ENCODE results near the gene PTPRN2. TPM values are rescaled to one million over a fixed set of nuclear protein-coding genes. Genes with fewer than 3 reads are reported as not detected.

Gene PTPRN2
- total and polyA plus RNA-seq, 2 donors, result 1.7 to 1.9 TPM

DNA sequence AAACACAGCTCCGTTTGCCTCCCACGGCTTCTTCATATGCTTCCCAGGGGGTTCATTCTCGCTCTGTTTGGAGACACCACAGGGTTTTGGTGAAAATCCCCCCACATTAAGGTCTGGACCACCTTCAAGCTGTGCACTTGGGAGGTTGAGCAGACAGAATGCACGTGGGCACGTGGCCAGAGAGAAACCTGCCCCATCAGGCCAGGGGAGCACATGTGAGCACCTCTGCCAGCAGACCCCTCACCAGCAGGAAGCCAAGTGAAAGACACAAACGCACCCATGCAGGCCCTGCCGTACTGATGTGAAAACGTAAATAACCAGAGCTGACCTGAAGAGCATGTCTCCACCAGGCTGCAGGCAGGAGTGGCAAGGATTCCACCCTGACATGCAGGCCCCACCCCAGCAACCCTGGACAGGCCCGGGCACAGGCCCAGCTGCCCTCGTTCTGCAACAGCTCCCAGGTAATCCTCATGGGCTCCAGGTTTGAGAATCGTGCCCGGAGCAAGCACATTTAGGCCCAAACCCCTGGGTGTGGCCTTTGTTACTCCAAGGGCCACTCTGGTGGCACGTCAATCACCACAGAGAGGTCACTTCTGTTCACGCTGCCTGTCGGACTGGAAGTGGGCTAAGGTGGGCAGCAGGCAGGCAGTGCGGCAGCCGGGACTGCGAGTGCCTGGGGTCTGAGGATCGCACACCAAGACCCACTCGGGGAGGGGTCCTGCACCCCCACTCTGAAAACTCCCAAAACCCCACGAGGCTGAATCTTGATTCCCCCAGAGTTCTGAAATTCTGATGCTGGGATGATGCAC, 184.4 kb downstream of the PTPRN2 start:
- Histone ChIP-seq H3K9me3 (ENCODE audit: control insufficient read depth in 2 of 2, insufficient read depth in 1 of 2, low read length in 1 of 2) (no peaks in the 10 kb centered on the region), H3K4me1 (ENCODE audit: control insufficient read depth in 2 of 2, insufficient read depth in 2 of 2, low read length in 2 of 2) (no peaks in the 10 kb centered on the region), H3K36me3 (ENCODE audit: control insufficient read depth in 2 of 2, insufficient read depth in 2 of 2, low read length in 1 of 2) (no peaks in the 10 kb centered on the region), H3K4me3 (ENCODE audit: low read length in 2 of 2) (no peak overlapping the region), H3K27me3 (ENCODE audit: control insufficient read depth in 2 of 2, insufficient read depth in 1 of 2, low read length in 1 of 2) (no peaks in the 10 kb centered on the region), H3K27ac (ENCODE audit: low read depth in 1 of 2, low read length in 1 of 2) (no peak overlapping the region)
- 86% methylated on average over 21 of the region's 21 CpGs for WGBS
- DNase-seq (ENCODE audit: low read depth in 6 of 9, low spot score in 9 of 9), result no peak

GRCh38 chr7:158402471-158402870, 185.2 kb downstream of the PTPRN2 start:
- Histone ChIP-seq H3K9me3 (ENCODE audit: control insufficient read depth in 2 of 2, insufficient read depth in 1 of 2, low read length in 1 of 2) (no peaks in the 10 kb centered on the region), H3K4me1 (ENCODE audit: control insufficient read depth in 2 of 2, insufficient read depth in 2 of 2, low read length in 2 of 2) (no peaks in the 10 kb centered on the region), H3K4me3 (ENCODE audit: low read length in 2 of 2) (no peak overlapping the region), H3K27me3 (ENCODE audit: control insufficient read depth in 2 of 2, insufficient read depth in 1 of 2, low read length in 1 of 2) (no peaks in the 10 kb centered on the region), H3K27ac (ENCODE audit: low read depth in 1 of 2, low read length in 1 of 2) (no peak overlapping the region), H3K36me3 (ENCODE audit: control insufficient read depth in 2 of 2, insufficient read depth in 2 of 2, low read length in 1 of 2) (no peaks in the 10 kb centered on the region)
- WGBS, result 77% methylated on average over 11 of the region's 11 CpGs
- no peak for DNase-seq (ENCODE audit: low read depth in 6 of 9, low spot score in 9 of 9)

DNA sequence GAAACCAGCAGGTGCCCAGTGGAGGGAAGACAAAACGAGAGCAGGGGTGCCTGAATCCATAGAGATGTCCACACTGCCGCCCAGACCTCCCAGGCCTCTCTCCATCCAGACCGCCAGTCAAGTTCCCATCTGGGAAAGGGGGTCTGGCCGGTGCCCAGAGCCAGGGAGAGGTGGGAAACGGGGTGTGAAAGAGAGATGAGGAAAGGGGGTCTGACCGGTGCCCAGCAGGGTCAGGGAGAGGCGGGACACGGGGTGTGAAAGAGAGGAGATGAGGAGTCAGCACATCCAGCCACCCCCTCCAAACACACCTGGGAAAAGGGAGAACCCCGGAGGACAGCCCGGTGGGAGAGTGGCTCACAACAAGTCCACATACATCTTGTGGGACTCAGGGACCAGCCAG, 185.8 kb downstream of the PTPRN2 start:
- DNase-seq (ENCODE audit: low read depth in 6 of 9, low spot score in 9 of 9), result no peak
- Histone ChIP-seq H3K27ac (ENCODE audit: low read depth in 1 of 2, low read length in 1 of 2) (no peak overlapping the region), H3K27me3 (ENCODE audit: control insufficient read depth in 2 of 2, insufficient read depth in 1 of 2, low read length in 1 of 2) (no peaks in the 10 kb centered on the region), H3K9me3 (ENCODE audit: control insufficient read depth in 2 of 2, insufficient read depth in 1 of 2, low read length in 1 of 2) (no peaks in the 10 kb centered on the region), H3K4me1 (ENCODE audit: control insufficient read depth in 2 of 2, insufficient read depth in 2 of 2, low read length in 2 of 2) (no peaks in the 10 kb centered on the region), H3K4me3 (ENCODE audit: low read length in 2 of 2) (no peak overlapping the region), H3K36me3 (ENCODE audit: control insufficient read depth in 2 of 2, insufficient read depth in 2 of 2, low read length in 1 of 2) (no peaks in the 10 kb centered on the region)
- 92% methylated on average over 10 of the region's 10 CpGs for WGBS

DNA sequence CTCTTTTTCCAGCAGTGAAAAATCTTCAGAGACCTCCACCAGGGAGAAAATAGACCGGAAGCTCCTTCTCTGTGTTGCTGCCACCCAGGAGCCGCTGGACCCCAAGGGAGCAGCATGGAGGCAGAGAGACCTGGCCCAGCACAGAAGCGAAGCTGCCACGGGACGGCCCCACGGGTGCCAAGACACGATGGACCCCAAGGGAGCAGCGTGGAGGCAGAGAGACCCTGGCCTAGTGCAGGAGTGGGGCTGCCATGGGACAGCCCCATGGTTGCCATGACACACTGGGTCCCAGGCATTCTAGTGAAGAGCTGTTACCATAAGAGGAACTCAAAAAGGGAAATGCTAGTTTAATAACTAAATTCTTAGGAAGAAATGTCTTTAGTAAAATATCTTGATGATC, 186.3 kb downstream of the PTPRN2 start:
- no peaks in the 10 kb centered on the region for H3K9me3 ChIP-seq (ENCODE audit: control insufficient read depth in 2 of 2, insufficient read depth in 1 of 2, low read length in 1 of 2)
- H3K27me3 ChIP-seq (ENCODE audit: control insufficient read depth in 2 of 2, insufficient read depth in 1 of 2, low read length in 1 of 2), result no peaks in the 10 kb centered on the region
- H3K4me1 ChIP-seq (ENCODE audit: control insufficient read depth in 2 of 2, insufficient read depth in 2 of 2, low read length in 2 of 2), result no peaks in the 10 kb centered on the region
- WGBS, result 88% methylated on average over 8 of the region's 8 CpGs
- no peak for DNase-seq (ENCODE audit: low read depth in 6 of 9, low spot score in 9 of 9)
- H3K4me3 ChIP-seq (ENCODE audit: low read length in 2 of 2), result no peak overlapping the region
- H3K27ac ChIP-seq (ENCODE audit: low read depth in 1 of 2, low read length in 1 of 2), result no peak overlapping the region
- H3K36me3 ChIP-seq (ENCODE audit: control insufficient read depth in 2 of 2, insufficient read depth in 2 of 2, low read length in 1 of 2), result no peaks in the 10 kb centered on the region

DNA sequence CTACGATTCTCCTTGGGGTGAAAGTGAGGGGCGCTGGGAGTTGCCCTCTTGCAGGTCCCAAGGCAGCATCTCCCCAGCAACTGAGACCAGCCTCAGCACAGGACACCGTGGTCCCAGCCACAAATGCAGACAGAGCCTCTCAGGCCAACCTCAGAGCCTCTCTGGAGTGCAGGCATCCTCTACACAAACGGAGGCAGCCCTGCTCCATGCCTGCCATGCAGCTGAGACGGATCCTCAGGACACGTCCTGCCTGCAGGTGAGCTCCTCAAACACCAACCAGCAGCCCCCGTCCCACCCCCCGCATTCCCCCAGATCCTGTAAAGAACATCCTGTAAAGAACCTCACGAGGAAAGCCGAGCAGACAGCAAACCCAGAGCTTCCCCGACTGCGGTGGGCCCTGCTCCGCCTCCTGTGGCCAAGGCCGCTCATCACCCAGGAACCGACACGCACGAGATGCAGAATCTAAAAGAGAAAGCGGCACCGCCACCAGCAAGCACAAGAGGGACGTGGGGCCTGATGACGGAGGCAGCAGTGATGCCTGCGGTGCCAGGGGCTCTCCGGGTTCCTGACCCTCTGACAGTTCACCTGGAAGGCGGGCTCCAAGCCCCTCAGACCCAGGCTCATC, 186.9 kb downstream of the PTPRN2 start:
- WGBS, result 87% methylated on average over 24 of the region's 24 CpGs
- no peak for DNase-seq (ENCODE audit: low read depth in 6 of 9, low spot score in 9 of 9)

DNA sequence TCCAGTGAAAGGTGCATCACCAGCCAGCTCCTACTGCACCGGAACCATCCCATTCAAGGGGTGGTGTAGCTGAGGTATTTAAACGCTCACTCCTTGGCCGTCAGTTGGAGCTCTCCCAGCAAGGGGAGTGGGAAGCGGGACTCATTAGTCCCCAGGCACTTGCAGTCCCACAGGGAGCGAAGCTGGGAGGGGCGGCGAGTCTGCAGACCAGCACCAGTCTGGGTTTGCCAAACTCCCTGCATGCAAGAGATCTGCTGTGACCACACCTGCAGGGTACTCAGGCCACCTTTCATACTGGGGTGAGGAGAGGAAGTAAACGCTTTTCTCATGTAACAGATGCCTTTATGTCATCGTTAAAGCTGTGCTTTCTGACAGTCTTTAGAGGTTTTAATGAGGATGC, 187.9 kb downstream of the PTPRN2 start:
- H3K36me3 ChIP-seq (ENCODE audit: control insufficient read depth in 2 of 2, insufficient read depth in 2 of 2, low read length in 1 of 2), result no peaks in the 10 kb centered on the region
- no peaks in the 10 kb centered on the region for H3K27me3 ChIP-seq (ENCODE audit: control insufficient read depth in 2 of 2, insufficient read depth in 1 of 2, low read length in 1 of 2)
- no peak overlapping the region for H3K4me3 ChIP-seq (ENCODE audit: low read length in 2 of 2)
- H3K4me1 ChIP-seq (ENCODE audit: control insufficient read depth in 2 of 2, insufficient read depth in 2 of 2, low read length in 2 of 2), result no peaks in the 10 kb centered on the region
- DNase-seq (ENCODE audit: low read depth in 6 of 9, low spot score in 9 of 9), result no peak
- H3K9me3 ChIP-seq (ENCODE audit: control insufficient read depth in 2 of 2, insufficient read depth in 1 of 2, low read length in 1 of 2), result peaks cover 0 to 2% of the 10 kb centered on the region in 2 donors
- 83% methylated on average over 9 of the region's 9 CpGs for WGBS
- no peak overlapping the region for H3K27ac ChIP-seq (ENCODE audit: low read depth in 1 of 2, low read length in 1 of 2)

More for the DNA sequence above, 186.9 kb downstream of the PTPRN2 start:
- Histone ChIP-seq H3K4me1 (ENCODE audit: control insufficient read depth in 2 of 2, insufficient read depth in 2 of 2, low read length in 2 of 2) (no peaks in the 10 kb centered on the region), H3K36me3 (ENCODE audit: control insufficient read depth in 2 of 2, insufficient read depth in 2 of 2, low read length in 1 of 2) (no peaks in the 10 kb centered on the region), H3K9me3 (ENCODE audit: control insufficient read depth in 2 of 2, insufficient read depth in 1 of 2, low read length in 1 of 2) (no peaks in the 10 kb centered on the region), H3K4me3 (ENCODE audit: low read length in 2 of 2) (no peak overlapping the region), H3K27ac (ENCODE audit: low read depth in 1 of 2, low read length in 1 of 2) (no peak overlapping the region), H3K27me3 (ENCODE audit: control insufficient read depth in 2 of 2, insufficient read depth in 1 of 2, low read length in 1 of 2) (no peaks in the 10 kb centered on the region)

DNA sequence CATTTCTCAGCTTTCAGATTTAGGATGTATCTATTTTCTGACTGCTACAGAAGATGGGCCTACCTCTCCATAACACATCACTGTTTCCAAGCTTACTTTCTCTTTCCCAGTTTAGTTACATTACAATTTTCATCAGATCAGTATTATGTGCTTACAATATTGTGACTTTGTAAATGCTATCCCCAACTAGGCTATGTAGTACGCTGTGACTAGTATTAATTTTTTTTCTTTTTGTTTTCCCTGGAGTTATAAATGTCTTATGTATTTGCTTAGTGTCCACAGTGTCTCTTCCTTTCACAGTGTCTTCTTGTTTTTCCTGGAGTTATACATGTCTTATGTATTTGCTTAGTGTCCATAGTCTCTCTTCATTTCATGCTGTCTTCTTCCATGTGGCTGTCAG, 188.9 kb downstream of the PTPRN2 start:
- WGBS, result 97% methylated on average over 1 of the region's 1 CpG
- Histone ChIP-seq H3K4me3 (ENCODE audit: low read length in 2 of 2) (no peak overlapping the region), H3K36me3 (ENCODE audit: control insufficient read depth in 2 of 2, insufficient read depth in 2 of 2, low read length in 1 of 2) (no peaks in the 10 kb centered on the region)

GRCh38 chr7:158397885-158398284, 189.7 kb downstream of the PTPRN2 start:
- no peaks in the 10 kb centered on the region for H3K36me3 ChIP-seq (ENCODE audit: control insufficient read depth in 2 of 2, insufficient read depth in 2 of 2, low read length in 1 of 2)
- H3K4me3 ChIP-seq (ENCODE audit: low read length in 2 of 2), result no peak overlapping the region
- peaks cover 0 to 3% of the 10 kb centered on the region in 2 donors for H3K9me3 ChIP-seq (ENCODE audit: control insufficient read depth in 2 of 2, insufficient read depth in 1 of 2, low read length in 1 of 2)
- 92% methylated on average over 6 of the region's 6 CpGs for WGBS
- H3K27ac ChIP-seq (ENCODE audit: low read depth in 1 of 2, low read length in 1 of 2), result no peak overlapping the region
- no peaks in the 10 kb centered on the region for H3K27me3 ChIP-seq (ENCODE audit: control insufficient read depth in 2 of 2, insufficient read depth in 1 of 2, low read length in 1 of 2)
- no peaks in the 10 kb centered on the region for H3K4me1 ChIP-seq (ENCODE audit: control insufficient read depth in 2 of 2, insufficient read depth in 2 of 2, low read length in 2 of 2)
- no peak for DNase-seq (ENCODE audit: low read depth in 6 of 9, low spot score in 9 of 9)

More for the DNA sequence above, 188.9 kb downstream of the PTPRN2 start:
- no peaks in the 10 kb centered on the region for H3K4me1 ChIP-seq (ENCODE audit: control insufficient read depth in 2 of 2, insufficient read depth in 2 of 2, low read length in 2 of 2)
- H3K27ac ChIP-seq (ENCODE audit: low read depth in 1 of 2, low read length in 1 of 2), result no peak overlapping the region
- peaks cover 0 to 3% of the 10 kb centered on the region in 2 donors for H3K9me3 ChIP-seq (ENCODE audit: control insufficient read depth in 2 of 2, insufficient read depth in 1 of 2, low read length in 1 of 2)
- no peaks in the 10 kb centered on the region for H3K27me3 ChIP-seq (ENCODE audit: control insufficient read depth in 2 of 2, insufficient read depth in 1 of 2, low read length in 1 of 2)
- no peak for DNase-seq (ENCODE audit: low read depth in 6 of 9, low spot score in 9 of 9)

GRCh38 chr7:158396982-158397862, 190.4 kb downstream of the PTPRN2 start:
- no peak overlapping the region for H3K27ac ChIP-seq (ENCODE audit: low read depth in 1 of 2, low read length in 1 of 2)
- no peak overlapping the region for H3K4me3 ChIP-seq (ENCODE audit: low read length in 2 of 2)
- H3K27me3 ChIP-seq (ENCODE audit: control insufficient read depth in 2 of 2, insufficient read depth in 1 of 2, low read length in 1 of 2), result no peaks in the 10 kb centered on the region
- DNase-seq (ENCODE audit: low read depth in 6 of 9, low spot score in 9 of 9), result no peak
- no peaks in the 10 kb centered on the region for H3K36me3 ChIP-seq (ENCODE audit: control insufficient read depth in 2 of 2, insufficient read depth in 2 of 2, low read length in 1 of 2)
- H3K4me1 ChIP-seq (ENCODE audit: control insufficient read depth in 2 of 2, insufficient read depth in 2 of 2, low read length in 2 of 2), result no peaks in the 10 kb centered on the region
- peaks cover 0 to 3% of the 10 kb centered on the region in 2 donors for H3K9me3 ChIP-seq (ENCODE audit: control insufficient read depth in 2 of 2, insufficient read depth in 1 of 2, low read length in 1 of 2)
- WGBS, result 81% methylated on average over 10 of the region's 10 CpGs

Measured in thymus (tissue), 11 donors.